GM10266 (cell line): ENCODE measurements around the gene RPLP2.

ENCODE experiments used
- DNase-seq: peaks from one replicate; pipeline ENCODE4 v3.0.0; 2012; ENCODE audit errors: extremely low spot score
- TF ChIP-seq, protein P1 (sequence below): IDR thresholded peaks from 2 replicates; pipeline ENCODE4 v1.5.1; 2012; ENCODE audit warnings: mild to moderate bottlenecking, low read depth; ENCODE audit not compliant: control insufficient read depth, insufficient read depth; ENCODE audit errors: missing control alignments

Gene RPLP2

DNA sequence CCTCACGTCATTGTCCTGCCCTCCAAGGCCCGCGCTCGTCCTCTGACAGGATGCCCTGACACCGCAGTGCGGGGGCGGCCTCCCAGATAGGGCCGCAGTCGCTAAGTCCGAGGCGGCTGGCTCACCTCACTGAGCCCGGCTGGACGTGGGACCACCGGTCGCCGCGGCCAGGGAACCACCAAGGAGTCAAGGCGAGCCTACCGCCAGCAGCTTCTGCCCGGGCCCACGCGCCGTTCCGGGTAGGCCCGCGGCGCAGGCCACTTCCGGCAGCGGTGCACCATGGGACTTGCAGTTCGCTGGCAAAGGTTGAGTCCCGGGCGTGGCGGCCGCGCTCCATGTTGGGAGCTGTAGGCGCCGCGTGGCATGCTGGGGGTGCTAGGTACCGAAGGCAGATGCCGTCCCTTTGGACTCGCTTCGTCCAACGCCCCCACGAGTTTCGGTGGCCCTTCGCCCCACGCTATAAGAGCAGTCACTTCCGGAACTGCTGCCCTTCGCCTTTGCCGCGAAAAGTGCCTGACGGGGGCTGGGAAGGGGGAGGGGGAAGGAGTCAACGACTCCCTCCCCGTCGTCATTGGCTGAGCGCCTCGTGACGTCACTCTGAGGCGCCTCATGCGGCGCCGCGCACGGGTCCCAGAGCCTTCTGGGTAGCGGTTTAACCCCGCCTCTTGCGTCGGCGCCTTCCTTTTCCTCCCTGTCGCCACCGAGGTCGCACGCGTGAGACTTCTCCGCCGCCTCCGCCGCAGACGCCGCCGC, at the start of gene RPLP2:
TSS of gene RPLP2 (plus strand) at position 681 of the 753 bp plus-strand sequence. CDS start 268 bp downstream, outside the sequence.
- TF ChIP-seq, protein P1, sequence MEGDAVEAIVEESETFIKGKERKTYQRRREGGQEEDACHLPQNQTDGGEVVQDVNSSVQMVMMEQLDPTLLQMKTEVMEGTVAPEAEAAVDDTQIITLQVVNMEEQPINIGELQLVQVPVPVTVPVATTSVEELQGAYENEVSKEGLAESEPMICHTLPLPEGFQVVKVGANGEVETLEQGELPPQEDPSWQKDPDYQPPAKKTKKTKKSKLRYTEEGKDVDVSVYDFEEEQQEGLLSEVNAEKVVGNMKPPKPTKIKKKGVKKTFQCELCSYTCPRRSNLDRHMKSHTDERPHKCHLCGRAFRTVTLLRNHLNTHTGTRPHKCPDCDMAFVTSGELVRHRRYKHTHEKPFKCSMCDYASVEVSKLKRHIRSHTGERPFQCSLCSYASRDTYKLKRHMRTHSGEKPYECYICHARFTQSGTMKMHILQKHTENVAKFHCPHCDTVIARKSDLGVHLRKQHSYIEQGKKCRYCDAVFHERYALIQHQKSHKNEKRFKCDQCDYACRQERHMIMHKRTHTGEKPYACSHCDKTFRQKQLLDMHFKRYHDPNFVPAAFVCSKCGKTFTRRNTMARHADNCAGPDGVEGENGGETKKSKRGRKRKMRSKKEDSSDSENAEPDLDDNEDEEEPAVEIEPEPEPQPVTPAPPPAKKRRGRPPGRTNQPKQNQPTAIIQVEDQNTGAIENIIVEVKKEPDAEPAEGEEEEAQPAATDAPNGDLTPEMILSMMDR: no peak
- DNase-seq: peak; percentile 99

DNA sequence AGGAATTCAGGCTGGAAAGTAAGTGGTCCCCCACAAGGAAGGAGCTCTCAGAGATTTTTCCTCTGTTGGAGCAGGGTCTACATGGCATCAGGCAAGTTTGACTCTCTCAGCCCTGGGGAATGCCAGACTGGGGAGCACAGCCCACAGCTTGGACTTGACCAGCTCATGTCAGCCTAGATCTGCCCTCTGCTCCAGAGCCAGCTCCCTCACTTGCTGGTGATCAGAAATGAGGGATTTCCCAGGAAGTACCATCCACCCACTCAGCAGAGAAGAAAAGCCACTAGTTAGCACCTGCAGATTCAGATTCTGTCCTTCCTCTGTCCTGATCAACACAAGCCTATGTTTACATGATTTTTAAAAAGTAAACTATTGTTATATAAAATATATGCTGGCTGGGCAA, 49.5 kb upstream of the RPLP2 start:
- no peak for DNase-seq
- TF ChIP-seq, protein P1: no peak

DNA sequence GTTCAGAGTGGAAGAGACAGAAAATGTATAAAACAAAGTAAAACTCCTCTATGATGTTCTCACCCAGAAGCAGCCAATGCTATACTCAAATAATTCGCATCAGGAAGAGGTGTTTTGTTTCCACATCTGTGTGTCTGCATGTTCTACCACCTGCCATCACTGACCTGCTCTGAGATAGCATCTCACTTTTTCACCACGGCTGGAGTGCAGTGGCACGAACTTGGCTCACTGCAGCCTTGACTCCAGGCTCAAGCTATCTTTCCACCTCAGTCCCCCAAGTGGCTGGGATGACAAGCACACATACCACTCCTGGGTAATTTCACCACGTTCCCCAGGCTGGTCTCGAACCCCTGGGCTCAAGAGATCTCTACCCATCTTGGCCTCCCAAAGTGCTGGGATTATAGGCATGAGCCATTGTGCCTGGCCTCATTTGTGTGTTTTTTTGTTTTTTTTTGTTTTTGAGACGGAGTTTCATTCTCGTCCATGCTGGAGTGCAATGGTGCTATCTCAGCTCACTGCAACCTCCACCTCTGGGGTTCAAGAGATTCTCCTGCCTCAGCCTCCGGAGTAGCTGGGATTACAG, 48.1 kb upstream of the RPLP2 start:
- no peak for DNase-seq
- TF ChIP-seq, protein P1: no peak

DNA sequence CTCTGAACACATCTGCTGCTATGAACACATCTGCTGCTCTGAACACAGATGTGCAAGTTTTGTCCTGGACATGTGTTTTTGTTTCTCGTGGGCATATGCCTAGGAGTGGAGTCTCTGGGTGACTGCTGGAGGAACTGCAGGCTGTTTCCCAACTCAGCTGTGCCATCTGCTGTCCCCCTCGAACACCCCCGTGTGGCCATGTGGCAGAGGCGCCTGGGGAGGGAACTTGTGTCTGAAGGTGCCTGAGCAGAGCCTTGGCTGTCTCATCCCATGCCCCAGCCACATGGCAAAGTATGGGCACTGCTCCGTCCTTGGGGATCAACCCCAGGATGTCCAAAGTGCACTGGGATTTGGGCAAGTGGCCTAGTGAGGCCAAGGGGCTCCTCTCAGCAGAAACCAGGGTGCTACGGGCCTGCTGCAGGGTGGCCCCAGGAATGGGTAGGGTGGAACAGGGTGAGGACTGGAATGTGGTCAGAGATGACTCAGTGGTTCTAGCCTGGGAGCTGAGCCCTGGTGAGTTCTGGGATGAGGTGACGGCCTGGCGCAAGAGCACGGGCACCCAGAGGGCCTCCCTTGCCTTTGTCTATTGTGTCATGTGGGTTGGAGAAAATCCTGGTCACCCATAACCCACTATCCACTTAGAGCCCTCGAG, 47.2 kb upstream of the RPLP2 start:
- no peak for DNase-seq
- TF ChIP-seq, protein P1: peak; percentile 9

DNA sequence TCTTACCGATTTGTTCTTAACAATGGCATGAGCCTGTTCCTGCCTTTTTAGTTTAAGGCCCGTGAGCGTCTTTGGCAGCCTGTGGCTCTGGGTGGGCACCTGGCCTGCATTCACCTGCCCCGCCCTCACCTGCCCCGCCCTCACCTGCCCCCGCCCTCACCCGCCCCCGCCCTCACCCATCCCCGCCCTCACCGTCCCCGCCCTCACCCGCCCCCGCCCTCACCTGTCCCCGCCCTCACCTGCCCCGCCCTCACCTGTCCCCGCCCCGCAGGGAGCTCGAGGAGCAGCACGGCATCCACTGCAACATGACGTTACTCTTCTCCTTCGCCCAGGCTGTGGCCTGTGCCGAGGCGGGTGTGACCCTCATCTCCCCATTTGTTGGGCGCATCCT, 46.7 kb upstream of the RPLP2 start:
- no peak for DNase-seq
- TF ChIP-seq, protein P1: no peak

DNA sequence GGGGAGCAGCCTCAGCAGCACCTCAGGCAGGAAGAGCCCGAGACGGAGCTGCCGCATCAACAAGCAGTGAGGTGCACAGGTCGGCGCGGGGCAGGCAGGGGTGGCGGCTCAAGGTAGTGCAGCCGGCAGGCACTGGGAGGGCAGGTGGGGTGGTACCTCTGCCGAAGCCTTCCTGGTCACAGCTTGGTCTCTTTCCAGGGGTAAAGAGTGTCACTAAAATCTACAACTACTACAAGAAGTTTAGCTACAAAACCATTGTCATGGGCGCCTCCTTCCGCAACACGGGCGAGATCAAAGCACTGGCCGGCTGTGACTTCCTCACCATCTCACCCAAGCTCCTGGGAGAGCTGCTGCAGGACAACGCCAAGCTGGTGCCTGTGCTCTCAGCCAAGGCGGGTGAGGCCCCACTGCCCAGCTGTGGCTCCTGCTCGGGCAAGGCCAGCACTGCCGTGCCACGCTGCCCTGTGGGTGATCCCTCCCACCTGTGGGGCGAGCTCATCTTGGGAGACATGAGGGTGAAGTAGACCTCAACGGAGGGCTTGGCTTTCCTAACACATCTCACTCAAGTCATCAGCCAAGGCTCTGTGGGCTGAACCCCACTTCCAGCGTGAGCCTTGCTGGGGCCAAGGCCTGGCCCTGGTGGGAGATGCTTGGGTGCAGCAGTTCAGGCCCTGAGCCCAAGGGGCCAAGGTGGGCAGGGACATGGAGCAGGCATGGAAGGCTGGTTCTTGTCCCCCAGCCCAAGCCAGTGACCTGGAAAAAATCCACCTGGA, 46.0 kb upstream of the RPLP2 start:
- TF ChIP-seq, protein P1: no peak
- no peak for DNase-seq
